ENCODE measurements around the gene TMEM45B. TPM values are rescaled to one million over a fixed set of nuclear protein-coding genes. Genes with fewer than 3 reads are reported as not detected.
"Not testable (repeated sequence)": the region's sequence is repeated elsewhere in the genome, so short reads cannot be mapped to it uniquely, and the experiment has no call there.

TMEM45B gene
- total and polyA plus RNA-seq, 2 experiments from 2014 or later = 97.2 to 114 TPM

DNA sequence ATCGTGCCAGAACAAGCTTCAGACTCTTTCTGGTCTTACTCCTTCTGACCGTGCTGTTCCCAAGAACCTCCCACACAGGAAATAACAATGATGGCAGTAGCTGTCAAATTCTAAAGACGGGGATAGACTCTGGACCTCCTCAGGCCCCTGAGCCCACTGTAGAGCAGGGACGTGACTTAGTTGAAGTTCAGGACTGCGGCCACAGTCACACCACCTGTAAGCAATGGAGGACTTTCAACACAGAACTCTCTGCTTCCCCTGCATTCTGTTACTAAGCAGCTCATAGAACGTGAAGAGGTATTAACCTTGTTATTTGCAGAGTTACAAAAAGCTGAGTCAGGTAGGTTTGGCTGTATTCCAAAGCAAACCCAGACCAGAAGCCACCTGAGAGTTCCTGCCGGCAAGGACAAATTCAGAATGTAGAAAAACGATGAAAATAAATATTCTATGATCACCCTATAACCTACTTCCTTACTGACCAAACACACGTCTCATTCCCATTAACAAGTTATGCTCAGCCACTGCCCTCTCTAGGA is 12.7 kb downstream of the TMEM45B start:
- Histone ChIP-seq H3K4me3 (no peak overlapping the region), H3K4me2 (peak overlapping the region; percentile 63), H3K9me3 (ENCODE audit: low read depth) (no peaks in the 10 kb centered on the region), H3K27me3 (no peaks in the 10 kb centered on the region), H3K27ac (peak overlapping the region; percentile 91), H3K36me3 (replicated peaks; ENCODE audit: insufficient read depth, low read depth) (no peaks in the 10 kb centered on the region), H3K79me2 (peaks cover 42% of the 10 kb centered on the region), H3K9me2 (replicated peaks; ENCODE audit: insufficient read depth) (no peaks in the 10 kb centered on the region), H3K4me1 (ENCODE audit: insufficient read depth) (peaks cover 11% of the 10 kb centered on the region), H4K20me1 (ENCODE audit: insufficient read depth, poor library complexity, severe bottlenecking) (no peaks in the 10 kb centered on the region), H2AFZ (no peak overlapping the region)
- 51% methylated on average over 9 of the region's 9 CpGs for WGBS (ENCODE audit: low lambda C conversion rate, missing lambda C conversion rate)
- peak; percentile 67 for DNase-seq (ENCODE audit: low spot score)
- TF ChIP-seq EZH2 (IDR thresholded peaks at IDR 0.05; ENCODE audit: borderline replicate concordance) (no peak), EZH2phosphoT487 (IDR thresholded peaks at IDR 0.05; ENCODE audit: low read depth, severe bottlenecking, unreplicated experiment) (no peak)
- TF ChIP-seq, protein P1, sequence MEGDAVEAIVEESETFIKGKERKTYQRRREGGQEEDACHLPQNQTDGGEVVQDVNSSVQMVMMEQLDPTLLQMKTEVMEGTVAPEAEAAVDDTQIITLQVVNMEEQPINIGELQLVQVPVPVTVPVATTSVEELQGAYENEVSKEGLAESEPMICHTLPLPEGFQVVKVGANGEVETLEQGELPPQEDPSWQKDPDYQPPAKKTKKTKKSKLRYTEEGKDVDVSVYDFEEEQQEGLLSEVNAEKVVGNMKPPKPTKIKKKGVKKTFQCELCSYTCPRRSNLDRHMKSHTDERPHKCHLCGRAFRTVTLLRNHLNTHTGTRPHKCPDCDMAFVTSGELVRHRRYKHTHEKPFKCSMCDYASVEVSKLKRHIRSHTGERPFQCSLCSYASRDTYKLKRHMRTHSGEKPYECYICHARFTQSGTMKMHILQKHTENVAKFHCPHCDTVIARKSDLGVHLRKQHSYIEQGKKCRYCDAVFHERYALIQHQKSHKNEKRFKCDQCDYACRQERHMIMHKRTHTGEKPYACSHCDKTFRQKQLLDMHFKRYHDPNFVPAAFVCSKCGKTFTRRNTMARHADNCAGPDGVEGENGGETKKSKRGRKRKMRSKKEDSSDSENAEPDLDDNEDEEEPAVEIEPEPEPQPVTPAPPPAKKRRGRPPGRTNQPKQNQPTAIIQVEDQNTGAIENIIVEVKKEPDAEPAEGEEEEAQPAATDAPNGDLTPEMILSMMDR (IDR thresholded peaks at IDR 0.05; ENCODE audit: poor library complexity) = no peak

DNA sequence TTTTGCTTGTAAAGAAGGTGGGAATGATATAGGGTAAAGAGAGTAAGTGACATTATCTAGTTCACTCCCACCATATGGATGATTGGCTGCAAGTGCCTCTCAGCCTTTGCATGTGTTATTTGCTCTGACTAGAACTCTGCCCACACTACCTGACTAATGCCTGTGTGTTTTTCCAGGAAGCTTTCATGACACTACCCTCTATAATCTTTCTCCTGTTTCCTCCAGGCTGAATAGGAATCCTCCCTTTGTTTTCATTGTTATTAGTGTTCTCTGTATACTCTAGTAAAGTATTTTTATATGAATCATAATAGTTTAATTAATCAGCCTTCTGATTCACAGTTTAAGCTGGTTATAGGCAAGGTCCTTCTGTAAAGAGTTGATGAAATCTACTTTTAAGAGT is 13.8 kb downstream of the TMEM45B start:
- H3K9me3 ChIP-seq (ENCODE audit: low read depth); H3K4me2 ChIP-seq; H3K36me3 ChIP-seq (replicated peaks; ENCODE audit: insufficient read depth, low read depth); H4K20me1 ChIP-seq (ENCODE audit: insufficient read depth, poor library complexity, severe bottlenecking); H3K27me3 ChIP-seq; DNase-seq (ENCODE audit: low spot score); H3K9me2 ChIP-seq (replicated peaks; ENCODE audit: insufficient read depth); H2AFZ ChIP-seq; H3K4me3 ChIP-seq: not testable (repeated sequence)
- H3K4me1 ChIP-seq (ENCODE audit: insufficient read depth) = peaks cover 11% of the 10 kb centered on the region
- peak overlapping the region; percentile 91 for H3K27ac ChIP-seq
- H3K79me2 ChIP-seq = peaks cover 33% of the 10 kb centered on the region

DNA sequence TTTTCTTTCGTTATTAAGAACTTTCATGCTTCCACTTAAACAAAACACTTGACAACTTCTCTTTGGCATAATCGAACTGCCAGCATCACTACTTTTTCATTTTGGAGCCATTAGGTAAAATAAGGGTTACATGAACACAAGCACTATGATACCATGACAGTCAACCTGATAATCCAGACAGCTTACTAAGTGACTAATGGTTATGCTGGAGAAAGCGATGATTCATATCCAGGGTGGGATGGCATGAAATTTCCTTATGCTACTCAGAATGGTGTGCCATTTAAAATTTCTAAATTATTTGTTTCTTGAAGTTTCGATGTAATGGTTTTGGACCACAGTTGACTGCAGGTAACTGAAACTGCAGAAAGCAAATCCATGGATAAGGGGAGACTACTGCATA is 15.6 kb downstream of the TMEM45B start:
- Histone ChIP-seq H3K79me2 (peaks cover 25% of the 10 kb centered on the region), H3K4me1 (ENCODE audit: insufficient read depth) (peaks cover 11% of the 10 kb centered on the region)
- WGBS (ENCODE audit: low lambda C conversion rate, missing lambda C conversion rate) = 92% methylated on average over 4 of the region's 4 CpGs
- not testable (repeated sequence) for H3K9me3 ChIP-seq (ENCODE audit: low read depth); H4K20me1 ChIP-seq (ENCODE audit: insufficient read depth, poor library complexity, severe bottlenecking); H3K27me3 ChIP-seq; DNase-seq (ENCODE audit: low spot score); H3K27ac ChIP-seq; H3K4me2 ChIP-seq; H2AFZ ChIP-seq; H3K36me3 ChIP-seq (replicated peaks; ENCODE audit: insufficient read depth, low read depth); H3K4me3 ChIP-seq; H3K9me2 ChIP-seq (replicated peaks; ENCODE audit: insufficient read depth)

DNA sequence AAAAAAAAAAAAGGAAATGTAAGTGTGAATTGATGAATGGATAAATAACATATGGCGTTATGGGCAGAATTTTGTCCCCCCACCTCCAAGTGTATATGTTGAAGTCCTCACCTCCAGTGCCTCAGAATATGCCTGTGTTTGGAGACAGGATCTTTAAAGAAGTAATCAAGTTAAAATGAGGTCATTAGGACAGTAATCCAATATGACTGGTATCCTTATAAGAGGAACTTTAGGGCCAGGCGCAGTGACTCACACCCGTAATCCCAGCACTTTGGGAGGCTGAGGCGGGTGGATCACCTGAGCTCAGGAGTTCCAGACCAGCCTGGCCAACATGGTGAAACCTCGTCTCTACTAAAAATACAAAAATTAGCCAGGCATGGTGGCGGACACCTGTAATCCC is 17.6 kb downstream of the TMEM45B start:
- H3K27me3 ChIP-seq; DNase-seq (ENCODE audit: low spot score); H3K4me1 ChIP-seq (ENCODE audit: insufficient read depth); H3K4me2 ChIP-seq; H3K36me3 ChIP-seq (replicated peaks; ENCODE audit: insufficient read depth, low read depth); H3K9me3 ChIP-seq (ENCODE audit: low read depth); H3K4me3 ChIP-seq; H4K20me1 ChIP-seq (ENCODE audit: insufficient read depth, poor library complexity, severe bottlenecking); H3K9me2 ChIP-seq (replicated peaks; ENCODE audit: insufficient read depth); H2AFZ ChIP-seq; H3K27ac ChIP-seq: not testable (repeated sequence)
- H3K79me2 ChIP-seq = peaks cover 15% of the 10 kb centered on the region
- WGBS (ENCODE audit: low lambda C conversion rate, missing lambda C conversion rate) = 91% methylated on average over 6 of the region's 6 CpGs

DNA sequence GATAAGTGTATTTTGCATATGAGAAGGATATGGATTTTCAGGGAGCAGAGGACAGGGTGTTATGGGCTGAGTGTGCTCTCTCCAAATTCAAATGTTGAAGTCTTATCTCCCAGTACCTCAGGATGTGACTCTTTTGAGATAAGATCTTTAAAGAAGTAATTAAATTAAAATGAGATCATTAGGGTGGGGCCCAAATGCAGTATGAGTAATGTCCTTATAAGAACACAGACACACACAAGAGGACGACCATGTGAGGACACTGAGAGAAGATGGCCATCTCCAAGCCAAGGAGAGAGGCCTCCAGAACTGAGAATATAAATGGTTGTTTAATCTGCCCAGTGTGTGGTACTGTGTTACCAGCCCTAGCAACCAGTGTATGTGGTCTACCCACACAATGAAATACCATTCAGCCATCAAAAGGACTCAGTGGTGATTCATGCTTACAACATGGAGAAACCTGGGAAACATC is 20.8 kb downstream of the TMEM45B start:
- not testable (repeated sequence) for H3K27me3 ChIP-seq; H2AFZ ChIP-seq; H3K4me1 ChIP-seq (ENCODE audit: insufficient read depth); H3K27ac ChIP-seq; H3K4me3 ChIP-seq; H3K9me3 ChIP-seq (ENCODE audit: low read depth); H3K9me2 ChIP-seq (replicated peaks; ENCODE audit: insufficient read depth); H3K36me3 ChIP-seq (replicated peaks; ENCODE audit: insufficient read depth, low read depth); H3K79me2 ChIP-seq; H3K4me2 ChIP-seq; DNase-seq (ENCODE audit: low spot score); H4K20me1 ChIP-seq (ENCODE audit: insufficient read depth, poor library complexity, severe bottlenecking)
- 87% methylated on average over 1 of the region's 1 CpG for WGBS (ENCODE audit: low lambda C conversion rate, missing lambda C conversion rate)

Data from hepatocyte (in vitro differentiated cells).